ENCODE measurements around the gene CHAF1B. TPM values are rescaled to one million over a fixed set of nuclear protein-coding genes. Genes with fewer than 3 reads are reported as not detected.

Gene CHAF1B
- total RNA-seq, 1 experiment from 2014 or later, result 13.0 TPM

DNA sequence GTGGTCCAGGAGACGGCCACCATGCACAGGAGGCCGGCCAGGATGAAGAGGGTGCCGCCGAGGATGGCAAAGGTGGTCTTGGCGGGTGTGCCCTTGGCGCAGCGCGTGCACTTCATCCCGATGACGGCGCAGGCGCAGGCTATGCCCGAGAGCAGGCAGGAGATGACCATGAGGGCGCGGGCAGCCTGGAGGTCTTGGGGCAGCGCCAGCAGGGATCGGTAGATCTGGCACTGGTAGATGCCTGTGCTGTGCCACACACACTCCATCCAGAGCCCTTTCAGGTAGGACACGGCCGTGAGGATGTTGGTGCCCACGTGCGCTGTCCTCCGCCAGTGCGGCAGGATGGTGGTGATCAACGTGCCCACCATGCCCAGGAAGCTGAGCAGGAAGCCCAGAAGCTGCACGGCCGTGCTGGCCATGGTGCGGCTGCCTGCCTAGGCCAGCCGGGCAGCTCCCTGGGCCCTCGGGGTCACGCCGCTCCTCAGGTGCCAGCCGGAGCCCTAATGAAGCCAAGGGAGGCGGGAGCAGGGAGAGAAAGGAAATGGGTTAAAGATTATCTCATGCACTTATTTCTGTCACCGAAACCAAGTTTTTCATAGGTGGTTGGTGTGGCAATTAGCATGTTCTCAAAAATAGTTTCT is 76.2 kb downstream of the CHAF1B start:
- no peak for DNase-seq (ENCODE audit: low read depth)

DNA sequence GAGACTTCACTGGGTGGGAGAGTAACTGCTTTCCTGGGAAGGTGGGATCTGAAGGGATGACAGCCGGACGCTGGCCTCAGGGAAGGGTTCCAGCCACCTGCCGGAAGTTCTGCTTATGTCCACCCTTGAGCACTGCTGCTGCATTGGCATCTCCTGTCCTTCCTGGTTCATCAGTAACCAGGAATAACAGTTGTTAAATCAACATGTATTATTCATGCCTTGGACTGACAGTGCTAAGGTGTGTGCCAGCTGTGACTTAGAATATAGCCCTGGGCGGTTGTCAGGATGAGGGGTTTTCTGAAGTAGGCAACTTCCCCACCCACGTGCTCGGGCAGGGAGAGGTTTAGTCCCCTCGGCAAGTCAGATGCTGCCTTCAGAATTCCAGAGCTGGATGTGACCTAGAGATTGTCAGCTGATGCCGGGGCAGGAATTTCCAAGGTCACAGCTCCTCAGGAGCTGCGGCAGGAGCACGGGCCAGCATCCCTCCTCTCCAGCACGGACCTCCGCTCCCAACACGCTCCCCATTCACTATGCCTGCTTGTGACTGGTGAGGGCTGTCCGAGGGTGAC is 76.8 kb downstream of the CHAF1B start:
- no peak for DNase-seq (ENCODE audit: low read depth)

DNA sequence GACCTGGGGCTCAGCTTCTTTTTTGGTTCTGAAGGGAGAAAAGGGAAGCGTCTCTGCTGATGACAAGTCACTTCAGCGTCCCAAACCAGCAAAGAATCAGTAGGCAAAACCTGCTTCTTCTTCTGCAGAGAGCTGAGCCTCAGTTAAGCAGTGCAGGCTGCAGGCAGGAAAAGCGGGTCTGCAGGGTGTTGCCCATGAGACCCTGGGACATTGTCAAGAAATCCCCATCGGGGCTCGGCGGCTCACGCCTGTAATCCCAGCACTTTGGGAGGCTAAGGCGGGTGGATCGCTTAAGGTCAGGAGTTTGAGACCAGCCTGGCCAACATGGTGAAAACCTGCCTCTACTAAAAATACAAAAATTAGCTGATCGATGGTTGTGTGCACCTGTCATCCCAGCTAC is 78.0 kb downstream of the CHAF1B start:
- DNase-seq (ENCODE audit: low read depth), result no peak

DNA sequence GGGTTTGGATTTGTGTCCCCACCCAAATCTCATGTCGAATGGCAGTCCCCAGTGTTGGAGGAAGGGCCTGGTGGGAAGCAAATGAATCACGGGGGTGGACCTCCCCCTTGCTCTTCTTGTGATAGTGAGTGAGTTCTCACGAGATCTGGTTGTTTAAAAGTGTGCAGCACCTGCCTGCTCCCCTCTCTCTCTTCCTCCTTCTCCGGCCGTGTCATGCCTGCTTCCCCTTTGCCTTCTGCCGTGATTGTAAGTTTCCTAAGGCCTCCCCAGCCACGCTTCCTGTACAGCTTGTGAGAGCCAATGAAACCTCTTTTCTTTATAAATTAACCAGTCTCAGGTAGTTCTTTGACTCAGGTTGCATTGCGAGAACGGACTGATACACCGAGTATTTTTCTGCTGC is 78.8 kb downstream of the CHAF1B start:
- no peak for DNase-seq (ENCODE audit: low read depth)

DNA sequence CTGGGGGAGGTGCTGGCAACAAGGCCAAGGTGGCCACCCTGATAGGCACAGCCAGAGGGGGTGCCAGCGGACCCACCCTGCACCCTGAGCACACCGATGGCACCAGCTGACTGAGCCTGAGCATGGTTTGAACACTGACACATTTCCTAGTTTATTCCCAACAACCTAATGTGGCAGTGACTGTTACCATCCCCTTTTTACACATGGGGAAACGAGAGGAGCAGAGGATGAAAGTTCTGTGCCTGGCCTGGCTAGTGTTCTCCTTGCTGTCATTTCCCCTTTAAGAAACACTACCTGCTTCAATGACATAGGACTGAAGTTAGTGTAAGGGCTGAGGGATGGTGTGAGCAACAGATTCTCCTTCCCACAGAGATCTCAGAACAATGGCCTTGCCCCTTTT is 79.4 kb downstream of the CHAF1B start:
- DNase-seq (ENCODE audit: low read depth), result no peak

DNA sequence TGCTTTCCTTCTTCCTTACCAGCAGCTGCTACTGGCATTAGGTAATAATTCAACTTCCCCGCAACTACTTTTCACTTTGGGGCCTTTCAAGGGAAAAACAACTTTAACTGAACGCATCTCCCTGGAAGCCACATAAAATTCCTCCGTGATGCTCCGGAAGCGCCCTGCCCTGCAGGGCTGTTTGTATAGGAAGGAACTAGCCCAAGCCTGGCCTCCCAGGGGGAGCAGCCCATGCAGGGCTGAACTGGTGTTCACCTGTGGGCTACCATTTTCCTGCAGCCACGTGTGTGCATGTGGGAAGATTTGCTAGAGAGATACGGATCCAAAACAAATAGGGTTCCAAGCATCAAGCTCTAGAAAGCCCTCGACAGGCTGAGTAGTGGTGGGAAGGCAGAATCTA is 80.3 kb downstream of the CHAF1B start:
- no peak for DNase-seq (ENCODE audit: low read depth)

DNA sequence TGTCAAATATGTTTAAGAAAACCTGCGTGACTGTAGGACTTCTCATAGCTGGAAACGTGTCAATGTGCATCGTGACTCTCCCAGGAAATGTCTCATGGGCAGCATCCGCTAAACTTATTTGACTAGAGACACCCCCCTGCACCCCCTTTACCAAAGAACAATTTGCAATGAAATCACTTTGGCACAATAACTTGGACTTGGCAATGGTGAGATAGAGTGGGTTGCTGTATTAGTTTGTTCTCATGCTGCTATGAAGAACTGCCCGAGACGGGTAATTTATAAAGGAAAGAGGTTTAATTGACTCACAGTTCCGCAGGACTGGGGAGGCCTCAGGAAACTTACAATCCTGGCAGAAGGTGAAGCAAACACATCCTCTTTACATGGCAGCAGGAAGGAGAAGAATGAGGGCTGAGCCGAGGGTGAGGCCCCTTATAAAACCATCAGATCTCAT is 80.9 kb downstream of the CHAF1B start:
- DNase-seq (ENCODE audit: low read depth), result no peak

Small RNAs within 50 kb of the gene (small RNA-seq; reads per million reads assigned to genes)
- not detected for gene ATP5MFP1

Other genes with a start within 250 kb of the CHAF1B start
- 4.7 and 7.8 TPM in 2 replicates for gene DOP1B, start 228.6 kb upstream of the CHAF1B start, total RNA-seq (2014; rRNA removed; shearing (Covaris generic))
- gene MORC3, start 65.2 kb upstream of the CHAF1B start, total RNA-seq (2014; rRNA removed; shearing (Covaris generic)), result 18.4 and 21.0 TPM in 2 replicates
- gene CLDN14, start 94.7 kb downstream of the CHAF1B start, total RNA-seq (2014; rRNA removed; shearing (Covaris generic)), result 0.13 TPM in 1 of 2 replicates, not detected in the other